NCI-H146 (cell line): ENCODE data around the gene KRTAP10-3.
"Not testable (repeated sequence)": the region's sequence is repeated elsewhere in the genome, so short reads cannot be mapped to it uniquely, and the experiment has no call there.

Experiments
- DNase-seq: peaks from one replicate; lab custom pipeline; 2025; lab: John Stamatoyannopoulos, UW

Gene KRTAP10-3

GRCh38 chr21:44590311-44590721, 31.7 kb upstream of the KRTAP10-3 start:
- no peak for DNase-seq

GRCh38 chr21:44589586-44590305, 31.2 kb upstream of the KRTAP10-3 start:
- DNase-seq: no peak

GRCh38 chr21:44589094-44589493, 30.5 kb upstream of the KRTAP10-3 start:
- DNase-seq: no peak

- DNase-seq: no peak
Measured at GRCh38 chr21:44585892-44586291, 27.3 kb upstream of the KRTAP10-3 start.

GRCh38 chr21:44583800-44584147, 25.2 kb upstream of the KRTAP10-3 start:
- DNase-seq: peak; percentile 53

GRCh38 chr21:44583089-44583799, 24.6 kb upstream of the KRTAP10-3 start:
- peak; percentile 67 for DNase-seq

- no peak for DNase-seq
Measured at GRCh38 chr21:44582055-44582454, 23.5 kb upstream of the KRTAP10-3 start.

GRCh38 chr21:44581158-44581557, 22.6 kb upstream of the KRTAP10-3 start:
- DNase-seq: no peak

GRCh38 chr21:44580231-44580821, 21.7 kb upstream of the KRTAP10-3 start, which contains the start of gene KRTAP10-5:
KRTAP10-5 (minus strand) TSS chr21:44580604; CDS start chr21:44580578, 26 bp downstream.
- not testable (repeated sequence) for DNase-seq

GRCh38 chr21:44579833-44580144, 21.2 kb upstream of the KRTAP10-3 start:
- DNase-seq: no peak

- DNase-seq: no peak
Measured at GRCh38 chr21:44579056-44579832, 20.6 kb upstream of the KRTAP10-3 start.

- DNase-seq: no peak
Measured at GRCh38 chr21:44578371-44579055, 19.9 kb upstream of the KRTAP10-3 start.

- DNase-seq: no peak
Measured at GRCh38 chr21:44576025-44576420, 17.4 kb upstream of the KRTAP10-3 start.

- no peak for DNase-seq
Measured at GRCh38 chr21:44575307-44576024, 16.9 kb upstream of the KRTAP10-3 start.

- peak; percentile 91 for DNase-seq
Measured at GRCh38 chr21:44574457-44575306, 16.1 kb upstream of the KRTAP10-3 start.

GRCh38 chr21:44573630-44574456, 15.2 kb upstream of the KRTAP10-3 start, which contains the start of gene KRTAP10-4:
KRTAP10-4 (plus strand) TSS chr21:44573729; CDS start chr21:44573759, 30 bp downstream.
- DNase-seq: peak; percentile 77

- DNase-seq: no peak
Measured at GRCh38 chr21:44572959-44573583, 14.5 kb upstream of the KRTAP10-3 start.
